ENCODE results near the gene MBP. TPM values are rescaled to one million over a fixed set of nuclear protein-coding genes. Genes with fewer than 3 reads are reported as not detected.
A peak's percentile ranks its signal among the peaks of the same experiment; 100 is the strongest.

The MBP gene
- total RNA-seq, 6 experiments from 2014 or later: 0.05 to 0.23 (median 0.12) TPM; not detected in 1

DNA sequence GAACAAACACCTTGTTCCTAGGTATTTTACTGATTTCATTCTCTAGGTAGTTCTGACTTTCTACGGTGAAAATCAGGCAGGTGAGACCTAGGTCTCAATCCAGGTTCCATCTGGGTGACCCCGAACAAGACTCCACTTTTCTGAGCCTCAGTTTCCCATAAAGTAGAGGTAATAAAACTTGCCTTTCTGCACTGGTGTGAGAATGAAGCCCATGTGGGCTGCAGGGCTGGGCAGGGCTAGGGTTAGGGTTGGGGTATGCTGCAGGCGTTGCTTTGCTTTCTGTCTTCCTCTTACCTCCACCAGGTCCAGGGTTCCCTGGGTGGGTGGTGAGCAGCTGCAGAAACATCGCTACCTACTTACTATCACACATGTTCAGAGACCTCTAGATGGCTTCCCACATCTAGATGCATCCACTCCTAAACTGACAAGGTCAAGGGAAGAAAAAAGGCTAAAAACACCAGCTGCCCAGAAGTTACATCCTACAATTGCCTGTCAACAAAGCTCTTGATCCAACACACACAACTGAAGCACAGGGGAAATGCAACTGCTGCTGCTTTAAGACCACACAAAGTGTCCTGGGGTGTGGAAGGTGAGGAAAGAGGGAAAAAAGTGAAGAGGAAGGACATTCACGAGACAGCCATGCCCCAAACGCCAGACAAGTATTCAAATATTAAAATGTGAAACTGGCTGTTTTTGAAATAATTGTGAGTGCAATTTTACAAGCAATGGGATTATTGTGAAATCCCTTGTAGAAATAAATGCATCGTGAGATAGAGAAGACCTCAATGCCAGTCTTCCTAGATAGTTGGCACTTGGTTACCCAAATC, 23.5 kb downstream of the MBP start:
- H3K36me3 Mint-ChIP-seq (ENCODE audit: low read depth): peaks cover 1% of the 10 kb centered on the region; the same call in 1 of the 2 replicates
- H3K4me1 Mint-ChIP-seq (ENCODE audit: low read depth): peaks cover 46% of the 10 kb centered on the region
- no peak for DNase-seq
- peak overlapping the region; percentile 64; the same call in 1 of the 2 replicates for H3K27ac Mint-ChIP-seq
- TF ChIP-seq, protein P1, sequence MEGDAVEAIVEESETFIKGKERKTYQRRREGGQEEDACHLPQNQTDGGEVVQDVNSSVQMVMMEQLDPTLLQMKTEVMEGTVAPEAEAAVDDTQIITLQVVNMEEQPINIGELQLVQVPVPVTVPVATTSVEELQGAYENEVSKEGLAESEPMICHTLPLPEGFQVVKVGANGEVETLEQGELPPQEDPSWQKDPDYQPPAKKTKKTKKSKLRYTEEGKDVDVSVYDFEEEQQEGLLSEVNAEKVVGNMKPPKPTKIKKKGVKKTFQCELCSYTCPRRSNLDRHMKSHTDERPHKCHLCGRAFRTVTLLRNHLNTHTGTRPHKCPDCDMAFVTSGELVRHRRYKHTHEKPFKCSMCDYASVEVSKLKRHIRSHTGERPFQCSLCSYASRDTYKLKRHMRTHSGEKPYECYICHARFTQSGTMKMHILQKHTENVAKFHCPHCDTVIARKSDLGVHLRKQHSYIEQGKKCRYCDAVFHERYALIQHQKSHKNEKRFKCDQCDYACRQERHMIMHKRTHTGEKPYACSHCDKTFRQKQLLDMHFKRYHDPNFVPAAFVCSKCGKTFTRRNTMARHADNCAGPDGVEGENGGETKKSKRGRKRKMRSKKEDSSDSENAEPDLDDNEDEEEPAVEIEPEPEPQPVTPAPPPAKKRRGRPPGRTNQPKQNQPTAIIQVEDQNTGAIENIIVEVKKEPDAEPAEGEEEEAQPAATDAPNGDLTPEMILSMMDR (IDR thresholded peaks at IDR 0.05): no peak
- peaks cover 4% of the 10 kb centered on the region for H3K27me3 Mint-ChIP-seq (ENCODE audit: insufficient read depth)
- no peaks in the 10 kb centered on the region for H3K9me3 Mint-ChIP-seq
- H3K4me3 Mint-ChIP-seq: peak overlapping the region; percentile 78; the same call in 1 of the 2 replicates

DNA sequence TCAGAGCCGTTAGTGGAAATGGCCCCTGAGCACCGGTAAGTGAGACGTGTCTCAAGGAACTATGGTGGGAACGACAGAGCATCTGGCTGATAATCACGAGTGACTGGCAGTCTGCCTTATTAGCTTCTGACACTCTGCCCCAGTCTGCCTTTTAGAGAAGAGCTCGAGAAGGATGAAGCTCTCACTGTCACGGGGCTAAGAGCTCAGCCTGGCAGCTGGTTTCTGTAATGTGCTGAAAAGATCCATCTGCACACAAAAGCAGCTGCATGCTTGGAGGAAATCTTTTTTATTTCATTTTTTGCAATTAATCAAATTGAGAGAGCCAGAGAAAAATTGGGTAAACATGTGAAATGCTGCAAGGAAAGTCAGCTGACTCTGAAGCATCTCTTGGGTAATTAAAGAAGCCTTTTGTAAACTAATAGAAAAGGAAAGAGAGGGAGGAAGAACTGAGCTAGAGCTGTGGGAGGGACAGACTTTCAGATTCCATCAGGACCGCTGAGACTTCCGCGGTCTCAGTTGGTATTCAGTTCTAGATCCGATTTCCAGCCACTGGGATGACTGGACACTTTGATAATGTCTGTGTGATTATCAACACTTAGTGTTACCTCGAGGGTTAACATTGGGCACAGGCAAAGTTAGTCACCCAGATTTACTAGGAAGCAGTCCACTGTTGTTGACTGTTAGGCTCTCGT, 24.4 kb downstream of the MBP start:
- Mint-ChIP-seq H3K27ac (peak overlapping the region; percentile 64), H3K36me3 (ENCODE audit: low read depth) (peaks cover 8% of the 10 kb centered on the region), H3K27me3 (ENCODE audit: insufficient read depth) (no peaks in the 10 kb centered on the region; the same call in 1 of the 2 replicates), H3K4me3 (peak overlapping the region; percentile 78), H3K4me1 (ENCODE audit: low read depth) (peaks cover 53% of the 10 kb centered on the region), H3K9me3 (no peaks in the 10 kb centered on the region)
- TF ChIP-seq, protein P1 (IDR thresholded peaks at IDR 0.05): no peak
- peak; percentile 88 for DNase-seq

DNA sequence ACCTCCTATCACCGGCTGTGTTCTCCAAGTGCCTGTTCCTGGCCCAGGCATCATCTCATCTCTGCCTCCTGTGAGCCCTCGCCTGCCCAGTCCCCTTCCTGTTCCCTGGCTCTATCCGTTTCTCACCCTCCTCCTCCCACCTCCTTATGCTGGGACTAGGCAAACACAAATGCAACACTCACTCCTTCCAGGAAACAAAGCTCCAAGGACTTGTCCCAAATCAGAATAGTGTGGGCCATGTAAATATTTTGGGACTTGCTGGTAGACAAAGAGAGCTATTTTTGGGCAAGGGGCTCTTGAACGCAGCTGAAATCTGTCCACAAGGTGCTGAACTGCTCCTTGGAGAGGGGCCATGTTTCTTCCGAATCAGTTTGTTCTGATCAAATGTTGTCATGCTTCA, 25.3 kb downstream of the MBP start:
- Mint-ChIP-seq H3K27ac (peak overlapping the region; percentile 38; the same call in 1 of the 2 replicates), H3K36me3 (ENCODE audit: low read depth) (peaks cover 8% of the 10 kb centered on the region), H3K9me3 (no peaks in the 10 kb centered on the region), H3K4me3 (no peak overlapping the region), H3K27me3 (ENCODE audit: insufficient read depth) (no peaks in the 10 kb centered on the region; the same call in 1 of the 2 replicates), H3K4me1 (ENCODE audit: low read depth) (peaks cover 62% of the 10 kb centered on the region)
- DNase-seq: no peak
- TF ChIP-seq, protein P1 (IDR thresholded peaks at IDR 0.05): no peak

DNA sequence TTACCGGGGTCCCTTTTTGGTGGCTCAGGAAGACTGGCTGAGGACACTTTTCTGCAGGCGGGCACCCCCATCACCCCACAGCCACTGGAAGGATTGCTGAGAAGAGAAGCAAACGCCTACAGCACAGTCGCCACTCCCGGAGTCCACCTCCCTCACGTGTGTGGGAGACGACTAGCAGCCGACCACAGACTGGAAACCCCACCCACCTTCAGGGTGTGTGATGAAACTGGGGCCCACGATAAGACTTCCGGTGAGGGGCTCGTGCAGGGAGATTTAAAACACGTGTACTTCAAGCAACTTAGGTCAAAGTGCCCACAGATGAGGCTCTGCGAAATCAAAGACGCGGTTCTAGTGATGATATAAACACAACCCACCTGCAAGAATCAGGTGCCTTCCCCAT, 26.3 kb downstream of the MBP start:
- Mint-ChIP-seq H3K4me1 (ENCODE audit: low read depth) (peaks cover 72% of the 10 kb centered on the region), H3K36me3 (ENCODE audit: low read depth) (peaks cover 8% of the 10 kb centered on the region), H3K27me3 (ENCODE audit: insufficient read depth) (no peaks in the 10 kb centered on the region; the same call in 1 of the 2 replicates), H3K9me3 (no peaks in the 10 kb centered on the region), H3K27ac (no peak overlapping the region), H3K4me3 (no peak overlapping the region)
- TF ChIP-seq, protein P1 (IDR thresholded peaks at IDR 0.05): no peak
- no peak for DNase-seq

DNA sequence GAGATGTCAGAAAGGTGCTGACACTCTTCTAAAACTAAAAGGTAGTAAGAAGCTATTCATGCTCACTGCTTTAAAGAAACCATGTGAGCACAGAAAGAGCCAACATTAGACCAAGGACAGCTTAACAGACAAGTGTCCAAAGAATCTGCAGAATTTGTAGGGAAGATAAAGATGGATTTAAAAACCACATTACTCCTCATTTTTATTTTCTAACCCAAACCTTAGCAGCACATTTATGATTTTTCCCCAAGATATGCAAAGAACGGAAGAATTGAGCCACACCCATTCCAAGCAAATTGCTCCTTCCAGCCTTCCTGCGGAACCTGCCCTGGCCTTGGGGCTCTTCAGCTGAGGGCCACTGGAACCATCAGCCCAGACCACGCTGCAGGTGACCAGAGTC, 26.9 kb downstream of the MBP start:
- peaks cover 78% of the 10 kb centered on the region for H3K4me1 Mint-ChIP-seq (ENCODE audit: low read depth)
- H3K27ac Mint-ChIP-seq: no peak overlapping the region
- TF ChIP-seq, protein P1 (IDR thresholded peaks at IDR 0.05): no peak
- H3K27me3 Mint-ChIP-seq (ENCODE audit: insufficient read depth): no peaks in the 10 kb centered on the region; the same call in 1 of the 2 replicates
- H3K4me3 Mint-ChIP-seq: no peak overlapping the region
- DNase-seq: no peak
- H3K9me3 Mint-ChIP-seq: no peaks in the 10 kb centered on the region
- peaks cover 8% of the 10 kb centered on the region for H3K36me3 Mint-ChIP-seq (ENCODE audit: low read depth)
